NB4 (cell line): ENCODE results near the gene ANKRD20A1.
"Not testable (repeated sequence)": the region's sequence is repeated elsewhere in the genome, so short reads cannot be mapped to it uniquely, and the experiment has no call there.

Experiments used
- DNase-seq: peaks from one replicate; pipeline ENCODE4 v3.0.0; 2010; ENCODE audit warnings: low read depth
- H3K4me3 ChIP-seq: one replicate; pipeline ENCODE4 v1.5.1; 2011; ENCODE audit warnings: mild to moderate bottlenecking, low read depth, low read length, moderate library complexity

ANKRD20A1 gene

GRCh38 chr9:67858871-67859270, at the start of gene ANKRD20A1:
ANKRD20A1 (plus strand) TSS chr9:67858931; CDS start chr9:67859427, 496 bp downstream.
- DNase-seq, H3K4me3 ChIP-seq: not testable (repeated sequence)

- DNase-seq = peak; percentile 70
- not testable (repeated sequence) for H3K4me3 ChIP-seq
These were observed 26.6 kb upstream of the ANKRD20A1 start for GRCh38 chr9:67832088-67832487.
